Lower lobe of right lung (tissue), 2 donors: ENCODE measurements around the gene CA12. TPM values are rescaled to one million over a fixed set of nuclear protein-coding genes. Genes with fewer than 3 reads are reported as not detected.

Experiments
- ATAC-seq, 2 donors: fragments of 200-7000 bp; cut with Tn5 transposase; one replicate each; pipeline ENCODE4 v1.9.1; 2020 to 2022; ENCODE audit warnings: mild to moderate bottlenecking in 2 of 2, moderate library complexity in 2 of 2
- DNase-seq: peaks from one replicate; pipeline ENCODE4 v3.0.0-alpha.2; 2020
- H3K27ac ChIP-seq: fragments of 200-600 bp; one replicate; pipeline ENCODE4 v1.8.0; 2022
- H3K27me3 ChIP-seq: fragments of 200-600 bp; one replicate; pipeline ENCODE4 v1.8.0; 2022; ENCODE audit warnings: low read depth
- H3K36me3 ChIP-seq: fragments of 200-600 bp; one replicate; pipeline ENCODE4 v1.8.0; 2022; ENCODE audit warnings: mild to moderate bottlenecking
- H3K4me1 ChIP-seq: fragments of 200-600 bp; one replicate; pipeline ENCODE4 v1.8.0; 2022
- H3K4me3 ChIP-seq: fragments of 200-600 bp; one replicate; pipeline ENCODE4 v1.8.0; 2022; ENCODE audit warnings: mild to moderate bottlenecking
- H3K9me3 ChIP-seq: fragments of 200-600 bp; one replicate; pipeline ENCODE4 v1.8.0; 2022
- intact Hi-C: fragments of 100-400 bp; cut with DNase I; formaldehyde crosslinking; loops from one replicate; pipeline ENCODE4 v1.11.0; 2022
- total RNA-seq: library from RNA; stranded (reverse); fragmentation: NEBNext Ultra II Directional; extraction: Animal tissue kit (Norgen Biotek cat#: 25700); gene quantifications from one replicate; pipeline ENCODE4 v1.2.1, GENCODE V29; 2021
- TF ChIP-seq, protein P1 (sequence below): fragments of 200-600 bp; IDR thresholded peaks from one replicate; pipeline ENCODE4 v1.8.0; 2022; ENCODE audit warnings: antibody characterized with exemption, mild to moderate bottlenecking
- donor health status: DM: no; HTN: yes; CAD: no; lungs with severe emphysema.

CA12 gene
- total RNA-seq, 1 donor from 2014 or later, result 4.9 TPM

DNA sequence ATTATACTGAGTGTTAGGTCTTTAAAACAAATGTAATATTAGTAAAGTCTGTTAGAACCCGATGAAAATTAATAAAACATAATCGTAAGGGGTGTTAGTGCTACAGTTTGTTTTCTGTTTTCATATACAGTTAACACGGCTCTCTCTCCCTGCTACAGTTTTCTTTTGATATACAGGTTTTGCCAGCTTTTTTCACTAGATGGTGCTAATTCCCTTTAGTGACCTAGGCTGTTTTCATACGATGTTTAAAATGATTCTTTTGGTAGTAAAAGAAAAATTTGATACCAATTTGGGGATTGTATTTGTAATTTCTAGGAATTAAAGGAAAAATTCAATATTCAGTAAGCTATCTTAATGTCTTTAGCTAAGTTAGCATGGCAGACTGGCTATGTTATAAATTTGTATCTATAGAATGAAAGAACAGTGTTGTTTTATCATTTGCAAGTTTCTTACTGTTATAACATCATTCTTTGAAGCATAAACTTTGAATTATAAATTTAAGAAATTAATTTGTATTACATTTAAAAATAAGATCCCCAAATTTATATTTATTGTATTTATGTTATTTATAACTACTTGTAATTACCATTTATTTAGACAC, 92.8 kb downstream of the CA12 start:
- intact Hi-C loops, result loop anchor here (5.0 kb wide), 1 partner anchor 113 kb away; no protein-coding TSS in a partner anchor
- DNase-seq (no peak), ATAC-seq (peak in 1 of 2 donors; percentile 61)

DNA sequence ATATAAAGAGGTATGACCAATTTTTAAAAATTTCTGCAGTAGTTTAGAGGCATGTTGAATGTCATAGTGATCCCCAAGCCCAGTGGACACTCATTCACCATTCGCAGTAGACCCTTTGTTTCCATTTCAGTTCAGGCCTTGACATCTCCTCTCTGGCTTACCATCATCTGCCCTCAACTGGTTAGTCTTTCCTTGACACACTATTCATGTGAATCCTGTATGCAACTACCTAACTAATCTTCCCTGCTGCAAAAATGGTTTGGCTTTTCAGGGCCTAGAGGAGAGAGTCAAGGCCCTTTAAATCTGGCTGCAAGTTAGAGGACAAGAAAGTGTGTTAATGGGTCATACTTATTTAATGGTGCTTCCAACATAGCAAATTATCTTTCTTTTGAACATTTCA, 93.3 kb downstream of the CA12 start:
- intact Hi-C loops, result loop anchor here (5.0 kb wide), 1 partner anchor 114 kb away; no protein-coding TSS in a partner anchor
- no peak overlapping the region for H3K27ac ChIP-seq
- H3K4me1 ChIP-seq, result peaks cover 4% of the 10 kb centered on the region
- ATAC-seq (no peak), DNase-seq (no peak)
- H3K27me3 ChIP-seq, result no peaks in the 10 kb centered on the region
- no peak overlapping the region for H3K4me3 ChIP-seq
- peaks cover 39% of the 10 kb centered on the region for H3K36me3 ChIP-seq
- TF ChIP-seq, protein P1, sequence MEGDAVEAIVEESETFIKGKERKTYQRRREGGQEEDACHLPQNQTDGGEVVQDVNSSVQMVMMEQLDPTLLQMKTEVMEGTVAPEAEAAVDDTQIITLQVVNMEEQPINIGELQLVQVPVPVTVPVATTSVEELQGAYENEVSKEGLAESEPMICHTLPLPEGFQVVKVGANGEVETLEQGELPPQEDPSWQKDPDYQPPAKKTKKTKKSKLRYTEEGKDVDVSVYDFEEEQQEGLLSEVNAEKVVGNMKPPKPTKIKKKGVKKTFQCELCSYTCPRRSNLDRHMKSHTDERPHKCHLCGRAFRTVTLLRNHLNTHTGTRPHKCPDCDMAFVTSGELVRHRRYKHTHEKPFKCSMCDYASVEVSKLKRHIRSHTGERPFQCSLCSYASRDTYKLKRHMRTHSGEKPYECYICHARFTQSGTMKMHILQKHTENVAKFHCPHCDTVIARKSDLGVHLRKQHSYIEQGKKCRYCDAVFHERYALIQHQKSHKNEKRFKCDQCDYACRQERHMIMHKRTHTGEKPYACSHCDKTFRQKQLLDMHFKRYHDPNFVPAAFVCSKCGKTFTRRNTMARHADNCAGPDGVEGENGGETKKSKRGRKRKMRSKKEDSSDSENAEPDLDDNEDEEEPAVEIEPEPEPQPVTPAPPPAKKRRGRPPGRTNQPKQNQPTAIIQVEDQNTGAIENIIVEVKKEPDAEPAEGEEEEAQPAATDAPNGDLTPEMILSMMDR, result no peak
- H3K9me3 ChIP-seq, result no peaks in the 10 kb centered on the region

More for the DNA sequence above, 92.8 kb downstream of the CA12 start:
- Histone ChIP-seq H3K27me3 (no peaks in the 10 kb centered on the region), H3K4me1 (peaks cover 4% of the 10 kb centered on the region), H3K36me3 (peaks cover 37% of the 10 kb centered on the region), H3K27ac (no peak overlapping the region), H3K4me3 (no peak overlapping the region), H3K9me3 (no peaks in the 10 kb centered on the region)
- TF ChIP-seq, protein P1, result peak; percentile 66

DNA sequence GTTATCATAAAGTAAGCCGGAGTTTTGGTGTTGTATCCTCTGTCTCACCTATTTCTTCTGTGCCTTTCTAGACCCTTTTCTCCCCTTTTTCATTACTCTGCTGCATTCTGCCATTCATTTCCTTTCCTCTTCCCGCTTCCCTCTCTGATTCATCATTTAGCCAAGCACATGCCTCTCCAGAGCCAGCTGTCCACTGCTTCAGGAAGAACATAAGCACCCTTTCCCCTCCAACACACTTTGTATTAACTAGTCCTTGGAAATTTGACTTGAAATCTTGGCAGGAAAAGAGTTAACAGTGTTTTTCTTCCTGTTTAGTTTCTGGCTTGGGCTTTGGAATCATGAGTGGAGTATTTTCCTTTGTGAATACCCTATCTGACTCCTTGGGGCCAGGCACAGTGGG, 94.5 kb downstream of the CA12 start:
- TF ChIP-seq, protein P1, result no peak

DNA sequence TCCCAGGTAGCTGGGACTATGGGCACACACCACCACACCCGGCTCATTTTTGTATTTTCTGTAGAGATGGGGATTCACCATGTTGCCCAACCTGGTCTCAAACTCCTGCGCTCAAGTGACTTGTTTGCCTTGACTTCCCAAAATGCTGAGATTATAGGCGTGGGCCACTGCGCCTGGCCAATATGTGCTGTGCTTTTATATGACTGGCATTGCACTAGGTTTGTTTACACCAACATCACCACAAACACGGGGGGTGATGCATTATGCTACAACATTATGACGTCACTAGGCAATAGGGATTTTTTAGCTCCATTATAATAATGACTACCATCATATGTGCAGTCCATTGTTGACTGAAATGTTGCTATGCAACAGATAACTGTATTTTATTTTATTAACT, 97.3 kb downstream of the CA12 start:
- intact Hi-C loops, result no loop called here
- DNase-seq (no peak), ATAC-seq (no peak)
- no peaks in the 10 kb centered on the region for H3K27me3 ChIP-seq
- no peaks in the 10 kb centered on the region for H3K9me3 ChIP-seq
- peaks cover 39% of the 10 kb centered on the region for H3K36me3 ChIP-seq
- TF ChIP-seq, protein P1, result no peak
- no peaks in the 10 kb centered on the region for H3K4me1 ChIP-seq
- no peak overlapping the region for H3K27ac ChIP-seq
- H3K4me3 ChIP-seq, result no peak overlapping the region

More for the DNA sequence above, 94.5 kb downstream of the CA12 start:
- Histone ChIP-seq H3K4me1 (peaks cover 4% of the 10 kb centered on the region), H3K4me3 (no peak overlapping the region), H3K27ac (no peak overlapping the region), H3K36me3 (peaks cover 39% of the 10 kb centered on the region), H3K9me3 (no peaks in the 10 kb centered on the region), H3K27me3 (no peaks in the 10 kb centered on the region)
- DNase-seq, result no peak
- ATAC-seq, result no peak
- intact Hi-C loops, result loop anchor here (5.0 kb wide), 1 partner anchor 115 kb away; no protein-coding TSS in a partner anchor

DNA sequence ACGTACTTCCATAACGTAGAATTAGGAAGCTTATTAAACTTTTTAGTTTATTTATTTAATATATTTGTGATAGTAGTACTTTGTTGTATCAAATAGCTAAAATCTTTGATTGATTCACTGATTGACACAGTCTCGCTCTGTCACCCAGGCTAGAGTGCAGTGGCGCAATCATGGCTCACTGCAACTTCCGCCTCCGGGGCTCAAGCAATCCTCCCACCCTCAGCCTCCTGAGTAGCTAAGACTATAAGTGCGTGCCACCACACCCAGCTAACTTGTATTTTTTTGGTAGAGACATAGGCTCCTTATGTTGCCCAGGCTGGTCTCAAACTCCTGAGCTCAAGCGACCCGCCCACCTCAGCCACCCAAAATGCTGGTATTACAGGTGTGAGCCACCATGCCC, 98.5 kb downstream of the CA12 start:
- intact Hi-C loops, result no loop called here
- H3K36me3 ChIP-seq, result peaks cover 36% of the 10 kb centered on the region
- TF ChIP-seq, protein P1, result no peak
- no peaks in the 10 kb centered on the region for H3K9me3 ChIP-seq
- DNase-seq (peak; percentile 86), ATAC-seq (peak; percentile 68 to 81)
- H3K4me3 ChIP-seq, result no peak overlapping the region
- peak overlapping the region; percentile 42 for H3K27ac ChIP-seq
- H3K27me3 ChIP-seq, result no peaks in the 10 kb centered on the region
- H3K4me1 ChIP-seq, result peaks cover 7% of the 10 kb centered on the region
